GM19025 (cell line): ENCODE data around the gene NUDT9.

Experiments
- ATAC-seq: cut with Tn5 transposase; IDR thresholded peaks from one replicate; pipeline ENCODE4 v1.9.1; 2021; ENCODE audit warnings: mild to moderate bottlenecking, low read depth, moderate library complexity; ENCODE audit not compliant: unreplicated experiment

Gene NUDT9

DNA sequence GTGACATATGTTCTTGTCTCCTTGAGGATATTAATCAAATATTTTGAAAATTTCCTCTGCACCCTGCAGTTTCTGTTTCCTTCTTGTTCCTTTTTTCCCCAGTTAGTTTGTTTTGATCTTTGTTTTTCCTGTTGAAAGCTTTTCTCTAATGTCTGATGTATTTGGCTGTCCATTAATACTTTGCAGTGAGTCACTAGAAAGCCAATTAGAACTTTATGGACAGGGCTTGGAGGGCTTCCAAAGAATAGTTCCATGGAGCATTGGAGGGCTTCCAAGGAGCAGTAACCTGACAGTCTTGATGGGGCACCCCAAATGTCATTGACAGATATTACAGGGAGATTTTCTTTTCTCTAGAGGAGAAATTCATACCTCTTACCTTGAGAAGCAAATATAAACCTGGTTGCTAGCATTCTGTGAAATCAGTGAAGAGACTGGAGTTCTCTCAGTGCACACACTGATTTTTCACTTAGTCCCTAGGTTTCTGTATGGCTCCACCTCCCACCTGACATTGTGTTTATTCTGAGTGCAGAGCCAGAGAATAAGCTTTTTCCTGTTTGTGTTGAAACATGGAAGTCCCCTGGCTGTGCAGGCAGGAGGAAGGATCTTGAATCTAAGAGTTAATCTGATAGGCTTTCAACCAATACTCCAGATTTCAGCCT, 80.3 kb downstream of the NUDT9 start:
- no peak for ATAC-seq

DNA sequence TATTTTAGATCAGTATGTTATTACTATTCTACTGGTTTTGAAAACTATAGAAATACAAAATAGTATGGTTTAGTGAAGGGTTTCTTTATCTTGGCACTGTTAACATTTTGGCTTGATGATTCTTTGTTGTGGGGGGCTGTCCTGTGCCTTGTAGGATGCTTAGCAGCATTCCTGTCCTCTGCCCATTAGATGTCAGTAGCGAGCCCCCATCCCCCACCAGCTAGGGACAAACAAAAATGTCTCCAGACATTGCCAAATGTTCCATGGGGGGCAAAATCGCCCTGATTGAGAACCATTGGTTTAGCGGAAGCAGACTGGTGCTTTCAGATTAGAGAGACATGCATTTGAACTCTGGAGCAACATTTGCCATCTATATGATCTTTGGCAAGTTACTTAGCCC, 83.5 kb downstream of the NUDT9 start:
- ATAC-seq, result no peak

DNA sequence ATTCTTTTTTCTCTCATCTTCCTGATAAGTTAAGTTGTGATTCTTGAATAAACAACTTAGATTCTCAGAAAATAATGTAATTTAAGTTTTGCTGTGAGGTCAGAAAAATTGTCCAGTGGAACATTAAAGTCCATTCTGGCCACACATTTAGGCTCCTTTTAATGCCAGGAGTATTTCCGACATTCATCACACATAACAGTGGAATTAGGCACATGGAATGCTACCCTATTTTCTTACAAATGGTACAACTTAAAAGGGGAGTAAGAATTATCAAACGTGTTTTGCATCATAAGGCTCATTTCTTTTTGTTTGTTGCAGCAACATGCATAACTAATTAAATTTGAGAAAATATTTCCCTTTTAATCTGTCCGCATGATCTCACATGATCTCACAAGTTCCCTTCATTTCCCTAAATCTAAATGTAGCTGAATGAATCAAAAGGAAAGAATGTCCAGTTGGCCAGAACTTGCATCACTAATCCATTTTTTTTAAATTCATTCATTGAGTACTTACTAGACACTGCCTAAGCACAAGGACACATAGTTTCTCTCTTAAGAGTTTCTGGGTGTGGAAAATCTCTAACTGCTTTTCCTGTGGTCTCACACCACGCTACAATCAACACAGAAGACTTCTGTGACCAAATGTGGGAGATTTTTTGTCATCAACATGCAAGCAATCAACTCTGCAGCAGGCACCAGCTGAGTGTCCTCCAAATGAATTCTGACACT, 84.8 kb downstream of the NUDT9 start:
- ATAC-seq, result no peak
